ENCODE results near the gene CCDC110.
"Not testable (repeated sequence)": the region's sequence is repeated elsewhere in the genome, so short reads cannot be mapped to it uniquely, and the experiment has no call there.

- not testable (repeated sequence) for TF ChIP-seq CTCF (IDR thresholded peaks at IDR 0.05; ENCODE audit: extremely low read depth in 1 of 2, insufficient read depth in 1 of 2, low read depth in 1 of 2, low read length in 2 of 2); POLR2A (IDR thresholded peaks at IDR 0.05; ENCODE audit: low read depth, low read length); EZH2 (IDR thresholded peaks at IDR 0.05; ENCODE audit: borderline replicate concordance, low read depth, low read length, severe bottlenecking); GATA2 (IDR thresholded peaks at IDR 0.05; ENCODE audit: insufficient read depth, insufficient read length, low read depth, low read length); MAX (IDR thresholded peaks at IDR 0.05; ENCODE audit: insufficient read depth, insufficient read length); POLR2AphosphoS5 (IDR thresholded peaks at IDR 0.05; ENCODE audit: insufficient read depth, low read depth, low read length); MYC (IDR thresholded peaks at IDR 0.05; ENCODE audit: low read depth, low read length)
Measured at GRCh38 chr4:185511243-185511642, 39.7 kb upstream of the CCDC110 start.

Data from endothelial cell of umbilical vein (primary cell).